Prostate gland (tissue), 1 donor: ENCODE data around the gene ALG12.

ENCODE experiments used
- POLR2A ChIP-seq: fragments of 450-650 bp; IDR thresholded peaks from one replicate; pipeline ENCODE4 v1.6.1; 2016; ENCODE audit warnings: antibody characterized with exemption, mild to moderate bottlenecking
- POLR2AphosphoS5 ChIP-seq: sonication (generic); formaldehyde crosslinking; IDR thresholded peaks from one replicate; pipeline ENCODE4 v1.6.1; 2017; ENCODE audit warnings: antibody characterized with exemption

- no peak for TF ChIP-seq POLR2A
- no peak for TF ChIP-seq POLR2AphosphoS5
These were observed 23.8 kb downstream of the ALG12 start for GRCh38 chr22:49894322-49895054.
